ENCODE results near the gene DPH2. TPM values are rescaled to one million over a fixed set of nuclear protein-coding genes. Genes with fewer than 3 reads are reported as not detected.

The DPH2 gene
- polyA plus RNA-seq, 1 donor from 2014 or later = 26.0 TPM

DNA sequence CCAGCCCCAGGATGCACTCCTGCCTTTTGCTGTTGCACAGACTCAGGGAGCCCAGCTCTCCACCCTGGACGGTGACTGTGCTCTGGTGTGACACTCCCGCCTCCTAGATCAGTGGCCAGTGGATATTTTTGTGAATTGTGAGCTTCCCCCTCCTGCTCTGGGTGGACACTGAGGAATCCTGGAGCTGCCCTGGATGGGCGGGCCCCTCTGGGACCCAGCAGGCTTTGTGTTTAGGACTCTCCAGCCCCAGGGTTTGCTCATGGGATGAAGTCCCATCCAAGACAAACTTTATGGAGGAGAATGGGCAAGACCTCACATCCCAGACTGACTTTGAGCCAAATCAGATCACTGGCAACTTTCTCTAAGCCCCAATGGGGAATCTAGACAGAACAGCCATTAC is 45.4 kb downstream of the DPH2 start:
- Histone ChIP-seq H3F3A (ENCODE audit: insufficient read depth, low read length, poor library complexity, severe bottlenecking) (no peaks in the 10 kb centered on the region), H4K20me1 (ENCODE audit: insufficient read depth) (no peaks in the 10 kb centered on the region), H3K36me3 (ENCODE audit: insufficient read depth, low read length) (no peaks in the 10 kb centered on the region), H3K9me3 (ENCODE audit: low read length) (no peaks in the 10 kb centered on the region), H3K4me2 (ENCODE audit: low read length) (no peak overlapping the region), H3K9ac (ENCODE audit: low read length) (no peak overlapping the region), H3K27me3 (ENCODE audit: insufficient read depth, low read depth, low read length) (no peaks in the 10 kb centered on the region), H3K4me3 (ENCODE audit: low read length) (no peak overlapping the region), H2AFZ (ENCODE audit: low read depth, low read length) (no peak overlapping the region), H3K79me2 (replicated peaks; ENCODE audit: insufficient read depth, low read length) (no peaks in the 10 kb centered on the region), H3K27ac (ENCODE audit: low read length) (no peak overlapping the region), H3K9me2 (ENCODE audit: insufficient read depth, low read length) (no peaks in the 10 kb centered on the region)
- TF ChIP-seq MXI1 (conservative IDR thresholded peaks at IDR 0.05; ENCODE audit: poor library complexity, severe bottlenecking) = no peak
- TF ChIP-seq SMC3 (conservative IDR thresholded peaks at IDR 0.05; ENCODE audit: poor library complexity) = no peak
- TF ChIP-seq EP300 (conservative IDR thresholded peaks at IDR 0.05; ENCODE audit: poor library complexity, severe bottlenecking) = no peak

DNA sequence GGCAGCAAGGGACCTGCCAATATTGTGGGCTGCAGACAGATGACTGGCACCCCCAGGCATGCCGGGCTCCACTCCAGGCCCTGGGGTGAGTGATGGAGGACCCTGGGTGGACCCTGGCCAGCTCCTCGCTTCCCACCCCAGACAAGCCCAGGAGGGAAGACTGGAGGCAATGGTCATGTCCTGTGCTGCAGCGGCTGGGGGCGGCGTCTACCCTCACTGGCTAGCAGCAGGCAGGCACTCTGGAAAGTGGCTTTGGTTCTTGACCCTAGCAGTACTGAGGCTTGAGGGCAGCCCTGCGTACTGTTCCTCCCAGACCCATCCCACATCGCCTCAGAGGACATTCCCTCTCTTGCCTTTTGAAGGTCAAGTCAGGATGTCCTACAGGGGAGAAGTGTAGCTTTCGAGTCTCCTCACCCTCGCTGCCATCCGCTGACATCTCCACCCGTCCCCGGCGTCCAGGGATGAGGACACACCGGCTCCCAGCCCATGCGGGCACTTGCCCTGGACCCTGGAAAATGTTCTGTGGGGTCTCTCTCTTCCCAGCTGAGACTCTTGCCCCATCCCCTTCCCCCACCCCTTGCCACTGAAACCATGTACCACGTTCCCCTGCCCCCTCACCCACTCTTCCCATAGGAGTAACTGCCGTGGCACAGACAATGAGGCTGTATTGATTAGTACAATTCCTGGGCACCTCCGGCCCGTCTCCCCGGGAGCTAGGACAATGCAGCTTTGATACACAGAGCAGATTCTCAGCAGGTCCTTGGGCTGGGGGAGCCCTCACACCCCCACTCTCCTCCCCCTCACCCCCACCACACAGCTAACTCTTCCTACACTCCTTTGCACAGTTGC is 46.5 kb downstream of the DPH2 start:
- Histone ChIP-seq H4K20me1 (ENCODE audit: insufficient read depth) (no peaks in the 10 kb centered on the region), H3K36me3 (ENCODE audit: insufficient read depth, low read length) (no peaks in the 10 kb centered on the region), H3K9me3 (ENCODE audit: low read length) (no peaks in the 10 kb centered on the region), H3K9ac (ENCODE audit: low read length) (no peak overlapping the region), H3K9me2 (ENCODE audit: insufficient read depth, low read length) (no peaks in the 10 kb centered on the region), H3K79me2 (replicated peaks; ENCODE audit: insufficient read depth, low read length) (no peaks in the 10 kb centered on the region), H3K4me3 (ENCODE audit: low read length) (no peak overlapping the region), H3F3A (ENCODE audit: insufficient read depth, low read length, poor library complexity, severe bottlenecking) (no peaks in the 10 kb centered on the region), H3K27me3 (ENCODE audit: insufficient read depth, low read depth, low read length) (no peaks in the 10 kb centered on the region), H2AFZ (ENCODE audit: low read depth, low read length) (no peak overlapping the region), H3K27ac (ENCODE audit: low read length) (no peak overlapping the region), H3K4me2 (ENCODE audit: low read length) (no peak overlapping the region)
- TF ChIP-seq POLR2AphosphoS5 (IDR thresholded peaks at IDR 0.05) (no peak), MXI1 (conservative IDR thresholded peaks at IDR 0.05; ENCODE audit: poor library complexity, severe bottlenecking) (no peak), TAF1 (IDR thresholded peaks at IDR 0.05; ENCODE audit: low read depth) (no peak), SMC3 (conservative IDR thresholded peaks at IDR 0.05; ENCODE audit: poor library complexity) (no peak)
- TF ChIP-seq, protein P1, sequence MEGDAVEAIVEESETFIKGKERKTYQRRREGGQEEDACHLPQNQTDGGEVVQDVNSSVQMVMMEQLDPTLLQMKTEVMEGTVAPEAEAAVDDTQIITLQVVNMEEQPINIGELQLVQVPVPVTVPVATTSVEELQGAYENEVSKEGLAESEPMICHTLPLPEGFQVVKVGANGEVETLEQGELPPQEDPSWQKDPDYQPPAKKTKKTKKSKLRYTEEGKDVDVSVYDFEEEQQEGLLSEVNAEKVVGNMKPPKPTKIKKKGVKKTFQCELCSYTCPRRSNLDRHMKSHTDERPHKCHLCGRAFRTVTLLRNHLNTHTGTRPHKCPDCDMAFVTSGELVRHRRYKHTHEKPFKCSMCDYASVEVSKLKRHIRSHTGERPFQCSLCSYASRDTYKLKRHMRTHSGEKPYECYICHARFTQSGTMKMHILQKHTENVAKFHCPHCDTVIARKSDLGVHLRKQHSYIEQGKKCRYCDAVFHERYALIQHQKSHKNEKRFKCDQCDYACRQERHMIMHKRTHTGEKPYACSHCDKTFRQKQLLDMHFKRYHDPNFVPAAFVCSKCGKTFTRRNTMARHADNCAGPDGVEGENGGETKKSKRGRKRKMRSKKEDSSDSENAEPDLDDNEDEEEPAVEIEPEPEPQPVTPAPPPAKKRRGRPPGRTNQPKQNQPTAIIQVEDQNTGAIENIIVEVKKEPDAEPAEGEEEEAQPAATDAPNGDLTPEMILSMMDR (IDR thresholded peaks at IDR 0.05; ENCODE audit: poor library complexity, severe bottlenecking) = no peak
- TF ChIP-seq, protein P2, sequence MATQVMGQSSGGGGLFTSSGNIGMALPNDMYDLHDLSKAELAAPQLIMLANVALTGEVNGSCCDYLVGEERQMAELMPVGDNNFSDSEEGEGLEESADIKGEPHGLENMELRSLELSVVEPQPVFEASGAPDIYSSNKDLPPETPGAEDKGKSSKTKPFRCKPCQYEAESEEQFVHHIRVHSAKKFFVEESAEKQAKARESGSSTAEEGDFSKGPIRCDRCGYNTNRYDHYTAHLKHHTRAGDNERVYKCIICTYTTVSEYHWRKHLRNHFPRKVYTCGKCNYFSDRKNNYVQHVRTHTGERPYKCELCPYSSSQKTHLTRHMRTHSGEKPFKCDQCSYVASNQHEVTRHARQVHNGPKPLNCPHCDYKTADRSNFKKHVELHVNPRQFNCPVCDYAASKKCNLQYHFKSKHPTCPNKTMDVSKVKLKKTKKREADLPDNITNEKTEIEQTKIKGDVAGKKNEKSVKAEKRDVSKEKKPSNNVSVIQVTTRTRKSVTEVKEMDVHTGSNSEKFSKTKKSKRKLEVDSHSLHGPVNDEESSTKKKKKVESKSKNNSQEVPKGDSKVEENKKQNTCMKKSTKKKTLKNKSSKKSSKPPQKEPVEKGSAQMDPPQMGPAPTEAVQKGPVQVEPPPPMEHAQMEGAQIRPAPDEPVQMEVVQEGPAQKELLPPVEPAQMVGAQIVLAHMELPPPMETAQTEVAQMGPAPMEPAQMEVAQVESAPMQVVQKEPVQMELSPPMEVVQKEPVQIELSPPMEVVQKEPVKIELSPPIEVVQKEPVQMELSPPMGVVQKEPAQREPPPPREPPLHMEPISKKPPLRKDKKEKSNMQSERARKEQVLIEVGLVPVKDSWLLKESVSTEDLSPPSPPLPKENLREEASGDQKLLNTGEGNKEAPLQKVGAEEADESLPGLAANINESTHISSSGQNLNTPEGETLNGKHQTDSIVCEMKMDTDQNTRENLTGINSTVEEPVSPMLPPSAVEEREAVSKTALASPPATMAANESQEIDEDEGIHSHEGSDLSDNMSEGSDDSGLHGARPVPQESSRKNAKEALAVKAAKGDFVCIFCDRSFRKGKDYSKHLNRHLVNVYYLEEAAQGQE (IDR thresholded peaks at IDR 0.05; ENCODE audit: borderline replicate concordance) = no peak

DNA sequence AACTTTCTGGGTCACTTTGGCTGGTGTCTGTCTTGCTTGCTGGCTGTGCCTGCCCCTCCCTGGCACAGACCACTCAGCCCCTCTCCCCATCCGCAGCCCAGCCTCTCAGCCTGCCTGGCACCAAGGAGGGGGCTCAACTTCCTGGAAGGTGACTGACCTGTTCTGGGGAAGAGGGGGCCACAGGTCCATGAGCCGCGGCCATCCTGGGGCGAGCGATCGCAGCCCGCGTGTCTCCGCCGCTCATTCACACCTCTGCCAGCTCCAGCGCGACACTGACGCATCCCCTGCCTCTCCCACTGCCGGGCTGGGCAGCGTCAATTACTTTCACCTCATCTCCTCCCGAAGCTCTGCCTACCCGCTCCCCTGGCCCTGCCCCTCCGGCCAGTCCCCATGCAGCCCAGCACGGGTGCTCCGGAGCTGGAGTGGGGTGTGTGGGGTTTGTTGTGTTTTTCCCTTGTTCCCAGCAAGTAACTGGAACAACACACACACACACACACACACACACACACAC is 47.1 kb downstream of the DPH2 start:
- Histone ChIP-seq H3K9ac (ENCODE audit: low read length) (no peak overlapping the region), H3K36me3 (ENCODE audit: insufficient read depth, low read length) (no peaks in the 10 kb centered on the region), H3F3A (ENCODE audit: insufficient read depth, low read length, poor library complexity, severe bottlenecking) (no peaks in the 10 kb centered on the region), H4K20me1 (ENCODE audit: insufficient read depth) (no peaks in the 10 kb centered on the region), H3K4me2 (ENCODE audit: low read length) (no peak overlapping the region), H3K79me2 (replicated peaks; ENCODE audit: insufficient read depth, low read length) (no peaks in the 10 kb centered on the region), H3K9me3 (ENCODE audit: low read length) (no peaks in the 10 kb centered on the region), H3K9me2 (ENCODE audit: insufficient read depth, low read length) (no peaks in the 10 kb centered on the region), H3K27ac (ENCODE audit: low read length) (no peak overlapping the region), H2AFZ (ENCODE audit: low read depth, low read length) (no peak overlapping the region), H3K4me3 (ENCODE audit: low read length) (no peak overlapping the region), H3K27me3 (ENCODE audit: insufficient read depth, low read depth, low read length) (no peaks in the 10 kb centered on the region)
- TF ChIP-seq MXI1 (conservative IDR thresholded peaks at IDR 0.05; ENCODE audit: poor library complexity, severe bottlenecking) (no peak), EP300 (conservative IDR thresholded peaks at IDR 0.05; ENCODE audit: poor library complexity, severe bottlenecking) (no peak), POLR2AphosphoS5 (IDR thresholded peaks at IDR 0.05) (no peak), RAD21 (conservative IDR thresholded peaks at IDR 0.05) (no peak), TAF1 (IDR thresholded peaks at IDR 0.05; ENCODE audit: low read depth) (no peak), SMC3 (conservative IDR thresholded peaks at IDR 0.05; ENCODE audit: poor library complexity) (no peak)
- TF ChIP-seq, protein P1 (IDR thresholded peaks at IDR 0.05; ENCODE audit: poor library complexity, severe bottlenecking) = no peak
- TF ChIP-seq, protein P2 (IDR thresholded peaks at IDR 0.05; ENCODE audit: borderline replicate concordance) = no peak
